GM12874 (cell line): ENCODE measurements around the gene OR4K14.

Experiments used
- TF ChIP-seq, protein P1 (sequence below): IDR thresholded peaks from 2 replicates; pipeline ENCODE4 v1.5.1; 2011; ENCODE audit warnings: low read depth, mild to moderate bottlenecking, control low read depth, low read length, moderate library complexity; ENCODE audit not compliant: insufficient read depth

The OR4K14 gene, protein sequence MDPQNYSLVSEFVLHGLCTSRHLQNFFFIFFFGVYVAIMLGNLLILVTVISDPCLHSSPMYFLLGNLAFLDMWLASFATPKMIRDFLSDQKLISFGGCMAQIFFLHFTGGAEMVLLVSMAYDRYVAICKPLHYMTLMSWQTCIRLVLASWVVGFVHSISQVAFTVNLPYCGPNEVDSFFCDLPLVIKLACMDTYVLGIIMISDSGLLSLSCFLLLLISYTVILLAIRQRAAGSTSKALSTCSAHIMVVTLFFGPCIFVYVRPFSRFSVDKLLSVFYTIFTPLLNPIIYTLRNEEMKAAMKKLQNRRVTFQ

GRCh38 chr14:20019257-20019865 is at the start of gene OR4K14:
OR4K14 (minus strand) TSS chr14:20019307; CDS start chr14:20015193, 4,114 bp downstream.
- TF ChIP-seq, protein P1, sequence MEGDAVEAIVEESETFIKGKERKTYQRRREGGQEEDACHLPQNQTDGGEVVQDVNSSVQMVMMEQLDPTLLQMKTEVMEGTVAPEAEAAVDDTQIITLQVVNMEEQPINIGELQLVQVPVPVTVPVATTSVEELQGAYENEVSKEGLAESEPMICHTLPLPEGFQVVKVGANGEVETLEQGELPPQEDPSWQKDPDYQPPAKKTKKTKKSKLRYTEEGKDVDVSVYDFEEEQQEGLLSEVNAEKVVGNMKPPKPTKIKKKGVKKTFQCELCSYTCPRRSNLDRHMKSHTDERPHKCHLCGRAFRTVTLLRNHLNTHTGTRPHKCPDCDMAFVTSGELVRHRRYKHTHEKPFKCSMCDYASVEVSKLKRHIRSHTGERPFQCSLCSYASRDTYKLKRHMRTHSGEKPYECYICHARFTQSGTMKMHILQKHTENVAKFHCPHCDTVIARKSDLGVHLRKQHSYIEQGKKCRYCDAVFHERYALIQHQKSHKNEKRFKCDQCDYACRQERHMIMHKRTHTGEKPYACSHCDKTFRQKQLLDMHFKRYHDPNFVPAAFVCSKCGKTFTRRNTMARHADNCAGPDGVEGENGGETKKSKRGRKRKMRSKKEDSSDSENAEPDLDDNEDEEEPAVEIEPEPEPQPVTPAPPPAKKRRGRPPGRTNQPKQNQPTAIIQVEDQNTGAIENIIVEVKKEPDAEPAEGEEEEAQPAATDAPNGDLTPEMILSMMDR: no peak

GRCh38 chr14:20059745-20060144 is 40.6 kb upstream of the OR4K14 start, which contains the start of gene OR4L1:
OR4L1 (plus strand) TSS chr14:20060045; CDS start chr14:20060045, 0 bp downstream.
- TF ChIP-seq, protein P1: no peak

DNA sequence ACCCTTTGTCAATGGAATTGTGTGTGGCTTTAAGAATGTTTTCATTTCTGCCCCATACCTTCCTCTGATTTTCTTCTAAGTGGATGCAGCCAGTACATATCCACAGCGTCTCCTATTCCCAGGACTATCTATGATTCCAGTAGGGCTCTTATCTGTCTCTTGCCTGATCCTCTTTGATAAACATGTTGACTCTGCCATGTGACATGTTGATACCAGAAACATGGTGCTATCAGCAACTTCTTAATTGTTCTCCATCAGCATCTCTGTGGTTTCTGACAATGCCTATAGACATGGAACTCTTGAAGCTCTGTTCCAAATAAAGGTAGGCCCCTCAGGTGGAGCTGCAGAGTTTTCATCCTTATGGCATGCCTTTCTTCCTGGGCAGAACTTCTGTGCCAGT is 29.1 kb upstream of the OR4K14 start:
- TF ChIP-seq, protein P1: no peak

DNA sequence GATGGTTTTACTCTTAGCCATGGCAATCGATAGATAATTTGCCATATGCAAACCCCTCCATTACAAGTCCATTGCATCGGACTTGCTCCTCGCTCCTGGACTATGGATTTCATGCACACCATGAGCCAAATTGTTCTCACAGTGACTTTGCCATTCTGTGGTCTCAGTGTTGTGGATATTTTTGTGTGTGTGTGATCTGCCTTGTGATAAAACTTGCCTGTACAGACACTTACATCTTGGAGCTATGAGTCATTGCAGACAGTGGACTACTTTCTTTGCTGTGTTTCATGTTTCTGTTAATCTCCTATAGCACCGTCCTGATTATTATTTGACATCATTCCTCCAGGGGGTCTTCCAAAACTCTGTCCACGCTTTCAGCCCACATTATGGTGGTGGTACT is 25.1 kb upstream of the OR4K14 start:
- TF ChIP-seq, protein P1: no peak

DNA sequence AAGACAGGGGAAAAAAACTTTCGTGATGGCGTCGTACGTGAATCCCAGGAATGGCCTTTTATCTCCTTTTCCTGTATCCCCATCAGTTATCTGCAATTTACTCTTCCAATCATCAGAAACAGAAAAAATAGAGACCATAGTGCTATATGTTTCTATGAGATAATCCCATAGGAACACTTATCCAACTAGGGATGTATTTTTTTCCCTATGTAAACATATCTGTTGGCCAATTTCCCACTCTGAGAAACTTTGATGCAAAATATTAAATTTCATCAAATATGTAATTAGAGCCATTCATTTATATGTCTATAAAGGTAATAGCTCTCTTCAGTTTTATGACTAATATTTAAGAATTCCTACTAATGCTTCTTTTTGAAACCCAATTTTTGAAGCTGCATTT is 16.8 kb upstream of the OR4K14 start, which contains the start of gene OR4K13:
OR4K13 (minus strand) TSS at position 101 of the 400 bp plus-strand sequence. CDS start 1,280 bp downstream, outside the sequence.
- TF ChIP-seq, protein P1: no peak

- TF ChIP-seq, protein P1: no peak
Measured at GRCh38 chr14:20035449-20035848, 16.3 kb upstream of the OR4K14 start.

GRCh38 chr14:20031058-20031457 is 12.0 kb upstream of the OR4K14 start:
- TF ChIP-seq, protein P1: no peak
